Esophagus squamous epithelium (tissue), 4 donors: ENCODE results near the gene GOLGA6L24.
"Not testable (repeated sequence)": the region's sequence is repeated elsewhere in the genome, so short reads cannot be mapped to it uniquely, and the experiment has no call there.

Experiments
- CTCF ChIP-seq, 6 experiments: fragments of 450-650 bp in 4 of 6; fragments of 200-600 bp in 2 of 6; sonication (generic) in 2 of 6; IDR thresholded peaks; one replicate each; pipeline ENCODE4 v1.5.1; 2016 to 2019; ENCODE audit warnings: antibody characterized with exemption in 6 of 6, mild to moderate bottlenecking in 4 of 6, moderate library complexity in 4 of 6
- POLR2A ChIP-seq, 4 donors: fragments of 450-650 bp; IDR thresholded peaks; one replicate each; pipeline ENCODE4 v1.6.1; 2017; ENCODE audit warnings: antibody characterized with exemption in 4 of 4, mild to moderate bottlenecking in 4 of 4, moderate library complexity in 3 of 4

GRCh38 chr15:28396022-28396421 is 38.1 kb upstream of the GOLGA6L24 start:
- TF ChIP-seq CTCF, POLR2A (IDR thresholded peaks at IDR 0.05): not testable (repeated sequence)
